Measurements from ENCODE around the gene RGS3.

Gene RGS3

DNA sequence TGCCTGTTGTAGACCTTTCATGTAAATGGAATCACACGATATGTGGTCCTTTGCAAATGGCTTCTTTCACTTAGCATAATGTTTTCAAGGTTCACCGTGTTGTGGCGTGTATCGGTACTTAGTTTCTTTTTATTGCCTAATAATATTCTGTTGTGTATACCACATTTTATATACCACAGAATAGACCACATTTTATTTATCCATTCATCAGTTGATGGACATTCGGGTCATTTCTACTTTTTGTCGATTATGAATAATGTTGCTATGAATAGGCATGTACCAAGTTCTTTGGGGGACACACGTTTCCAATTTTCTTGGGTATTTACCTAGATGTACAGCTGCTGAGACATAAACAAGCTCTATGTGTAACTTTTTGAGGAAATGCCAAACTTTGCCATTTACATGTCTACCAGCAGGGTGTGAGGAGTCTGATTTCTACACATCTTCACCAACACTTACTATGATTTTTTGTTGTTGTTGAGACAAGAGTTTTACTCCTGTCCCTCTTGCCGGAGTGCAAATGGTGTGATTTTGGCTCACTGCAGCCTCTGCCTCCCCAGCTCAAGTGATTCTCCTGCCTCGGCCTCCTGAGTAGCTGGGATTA, 144.7 kb downstream of the RGS3 start:
- DNase-seq, result no peak

GRCh38 chr9:113609562-113610318, 146.2 kb downstream of the RGS3 start:
- DNase-seq, result no peak

DNA sequence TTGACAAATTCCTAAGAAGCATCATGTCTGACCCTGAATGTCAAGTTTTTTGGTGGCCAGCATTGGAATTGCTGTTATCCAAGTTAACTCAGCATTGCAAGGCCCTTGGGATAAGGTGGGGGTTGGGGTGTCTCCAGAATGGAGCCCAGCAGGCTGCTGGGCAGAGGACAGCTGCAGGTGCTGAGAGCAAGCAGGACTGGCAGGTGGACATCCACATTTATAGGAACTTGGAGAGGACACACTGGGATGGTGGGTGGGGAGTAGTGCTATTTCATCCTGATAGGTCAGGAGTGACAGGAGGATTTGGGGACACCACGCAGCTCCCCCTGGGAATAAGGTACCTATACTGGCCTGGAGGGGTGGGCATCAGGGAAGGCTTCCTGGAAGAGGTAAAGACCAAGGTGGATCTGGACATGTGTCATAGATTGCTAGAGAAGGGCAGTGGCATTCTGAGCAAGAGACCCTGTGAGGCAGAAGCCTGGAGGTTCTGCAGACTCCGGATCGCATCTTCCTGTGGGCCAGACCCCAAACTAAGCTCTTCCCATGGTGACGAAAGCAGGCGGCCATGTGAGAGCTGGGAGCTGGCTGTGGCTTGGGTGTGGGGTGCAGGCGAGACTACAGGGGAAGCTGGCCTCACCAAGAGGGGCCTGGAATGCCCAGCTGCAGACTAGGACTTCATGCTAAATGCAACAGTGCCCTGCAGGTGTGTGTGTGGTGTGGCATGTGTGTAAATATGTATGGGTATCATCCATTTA, 148.1 kb downstream of the RGS3 start:
- no peak for DNase-seq

DNA sequence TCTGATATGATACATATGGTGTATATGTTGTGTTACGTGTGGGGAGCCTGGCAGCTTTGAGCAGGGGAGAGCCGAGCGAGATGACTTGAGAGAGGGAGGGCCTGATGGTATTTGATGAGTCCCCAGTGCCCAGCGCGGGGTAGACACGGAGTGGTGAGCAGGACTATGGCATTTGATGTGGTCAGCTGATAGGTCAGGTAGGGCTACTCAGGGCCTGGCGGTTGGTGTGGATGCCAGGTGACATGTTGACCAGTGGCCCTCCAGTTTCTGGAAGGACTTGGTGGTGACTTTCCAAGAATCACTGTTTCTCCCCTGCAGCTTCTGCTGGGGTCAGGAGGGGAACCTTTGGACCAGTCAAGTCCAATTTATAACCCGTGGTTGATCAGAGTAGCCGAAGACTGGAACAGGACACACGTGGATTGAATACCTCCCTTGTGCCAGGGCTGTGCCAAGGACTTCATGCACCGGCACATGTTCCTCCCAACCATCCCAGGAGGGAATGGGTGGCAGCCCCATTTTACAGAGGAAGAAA, 148.8 kb downstream of the RGS3 start:
- no peak for DNase-seq

DNA sequence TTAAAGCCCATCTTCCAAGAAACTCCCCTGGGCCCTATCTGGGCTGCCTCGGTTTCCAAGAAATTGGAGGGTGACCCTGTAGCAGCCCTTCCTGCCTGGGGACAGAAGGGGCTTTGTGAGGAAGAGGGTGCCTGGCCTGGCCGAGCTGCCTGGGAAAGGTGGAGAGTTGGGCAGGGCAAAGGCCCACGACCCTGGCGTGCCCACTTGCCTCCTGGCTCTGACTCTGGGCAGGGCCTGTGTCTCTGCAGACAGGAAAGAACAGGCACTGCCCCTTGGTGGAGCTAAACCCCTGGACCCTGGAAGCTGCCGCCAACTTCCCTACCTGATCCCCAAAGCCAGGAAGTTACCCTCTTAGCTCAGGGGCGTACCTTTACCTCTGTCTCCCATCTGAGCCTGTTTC, 149.3 kb downstream of the RGS3 start:
- DNase-seq, result no peak

- DNase-seq, result no peak
Observed at GRCh38 chr9:113613815-113614413, 150.4 kb downstream of the RGS3 start.

GRCh38 chr9:113614843-113615648, 151.5 kb downstream of the RGS3 start:
- DNase-seq, result no peak

DNA sequence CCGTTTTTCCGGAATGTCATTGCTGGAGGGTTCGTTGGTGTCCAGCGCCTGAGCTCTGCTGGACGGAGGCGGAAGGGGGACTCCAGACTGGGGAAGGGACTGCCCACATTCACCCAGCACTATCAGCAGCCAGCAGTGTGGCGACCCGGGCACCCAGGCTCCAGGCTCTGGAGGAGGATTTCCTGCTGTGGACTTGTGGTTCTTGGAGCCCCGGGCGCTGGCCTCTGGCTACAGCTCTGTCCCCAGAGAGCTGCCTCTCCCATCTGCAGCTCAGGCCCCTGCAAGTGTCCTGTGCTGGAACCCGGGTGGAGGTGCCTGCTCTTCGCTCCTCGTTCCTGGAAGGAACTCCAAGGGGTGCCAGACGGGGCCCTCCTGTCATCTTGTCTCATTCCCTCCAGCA, 152.6 kb downstream of the RGS3 start:
- no peak for DNase-seq

DNA sequence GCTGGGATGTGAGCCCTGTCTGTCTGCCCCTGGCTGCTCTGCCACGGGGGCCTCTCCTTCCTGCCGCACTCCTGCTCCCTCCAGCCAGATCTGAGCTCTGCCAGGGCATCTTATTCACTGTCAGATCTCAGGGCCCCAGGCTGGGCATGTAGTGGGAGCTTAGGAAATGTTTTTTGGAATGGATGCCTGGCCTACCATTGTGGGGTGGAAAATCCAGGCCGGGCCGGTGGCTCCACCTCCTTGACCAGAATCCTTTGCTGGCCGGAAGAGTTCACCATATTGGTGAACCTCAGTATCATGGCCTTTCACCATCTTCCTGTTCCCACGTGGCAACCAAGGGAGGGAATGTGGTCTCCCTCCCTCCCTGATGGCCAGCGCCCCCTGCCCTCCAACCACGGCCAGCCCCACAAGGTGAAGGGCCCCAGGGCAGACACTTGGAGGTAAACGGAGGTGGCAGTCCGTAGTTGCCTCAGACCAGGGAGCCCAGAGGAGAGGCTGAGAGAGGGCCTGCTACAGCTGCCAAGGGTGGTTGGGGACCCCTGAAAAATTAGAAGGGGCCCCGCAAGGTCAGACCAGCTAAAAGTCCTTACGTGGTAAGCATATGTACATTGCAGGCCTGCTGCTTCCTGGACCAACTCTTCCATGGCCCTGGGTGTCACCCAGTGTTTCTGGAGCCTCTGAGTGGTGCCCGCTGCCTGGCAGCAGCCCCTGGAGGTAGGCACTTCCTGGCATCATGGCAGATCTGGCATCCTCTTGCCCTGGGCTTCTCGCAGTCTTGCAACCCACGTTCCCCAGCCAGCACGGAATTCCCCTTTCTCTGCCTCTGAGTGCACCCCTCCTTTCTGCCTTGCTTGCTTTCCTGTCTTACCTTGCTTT, 153.3 kb downstream of the RGS3 start:
- no peak for DNase-seq

DNA sequence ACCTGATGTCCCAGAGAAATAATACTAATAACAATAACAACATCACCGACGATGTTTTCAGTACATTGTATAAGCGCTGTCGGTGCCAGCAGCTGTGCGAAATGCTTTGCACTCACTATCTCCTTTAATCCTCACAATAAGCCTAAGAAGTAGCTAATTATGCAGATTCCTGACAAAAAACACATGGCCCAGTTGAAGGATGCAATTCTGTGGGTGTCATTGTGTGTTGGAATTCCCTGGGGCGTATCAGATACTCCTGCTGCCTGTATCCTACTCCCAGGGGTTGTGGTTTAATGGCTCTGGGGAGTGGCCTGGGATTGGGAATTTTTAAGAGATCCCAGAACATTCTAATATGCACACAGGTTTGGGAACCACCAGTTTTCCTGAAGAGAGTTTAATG, 154.0 kb downstream of the RGS3 start:
- no peak for DNase-seq

DNA sequence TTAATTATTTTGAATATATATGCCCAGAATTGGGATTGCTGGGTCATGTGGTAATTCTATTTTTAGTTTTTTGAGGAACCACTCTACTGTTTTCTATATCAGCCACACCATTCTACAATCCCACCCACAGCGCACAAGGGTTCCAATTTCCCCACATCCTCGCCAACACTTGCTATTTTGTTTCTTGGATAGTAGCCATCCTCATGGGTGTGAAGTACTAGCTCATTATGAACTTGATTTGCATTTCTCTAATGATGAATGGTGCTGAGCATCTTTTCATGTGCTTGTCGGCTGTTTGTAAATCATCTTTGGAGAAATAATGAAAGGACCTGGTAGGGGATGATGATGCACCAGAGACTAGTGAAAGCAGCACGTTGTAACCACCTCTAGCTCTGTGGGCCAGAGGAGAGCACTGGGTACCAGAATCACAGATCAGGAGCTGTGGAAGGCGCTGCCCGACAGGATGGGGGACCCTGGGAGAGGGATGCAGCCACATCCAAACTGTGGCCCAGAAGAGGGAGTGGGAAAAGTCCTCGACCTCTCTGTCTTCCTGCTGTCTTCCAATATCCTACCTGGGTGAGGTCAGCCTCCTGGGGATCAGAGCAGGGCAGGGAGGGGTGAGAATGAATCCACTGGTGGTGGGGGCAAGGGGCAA, 155.4 kb downstream of the RGS3 start:
- DNase-seq, result no peak

DNA sequence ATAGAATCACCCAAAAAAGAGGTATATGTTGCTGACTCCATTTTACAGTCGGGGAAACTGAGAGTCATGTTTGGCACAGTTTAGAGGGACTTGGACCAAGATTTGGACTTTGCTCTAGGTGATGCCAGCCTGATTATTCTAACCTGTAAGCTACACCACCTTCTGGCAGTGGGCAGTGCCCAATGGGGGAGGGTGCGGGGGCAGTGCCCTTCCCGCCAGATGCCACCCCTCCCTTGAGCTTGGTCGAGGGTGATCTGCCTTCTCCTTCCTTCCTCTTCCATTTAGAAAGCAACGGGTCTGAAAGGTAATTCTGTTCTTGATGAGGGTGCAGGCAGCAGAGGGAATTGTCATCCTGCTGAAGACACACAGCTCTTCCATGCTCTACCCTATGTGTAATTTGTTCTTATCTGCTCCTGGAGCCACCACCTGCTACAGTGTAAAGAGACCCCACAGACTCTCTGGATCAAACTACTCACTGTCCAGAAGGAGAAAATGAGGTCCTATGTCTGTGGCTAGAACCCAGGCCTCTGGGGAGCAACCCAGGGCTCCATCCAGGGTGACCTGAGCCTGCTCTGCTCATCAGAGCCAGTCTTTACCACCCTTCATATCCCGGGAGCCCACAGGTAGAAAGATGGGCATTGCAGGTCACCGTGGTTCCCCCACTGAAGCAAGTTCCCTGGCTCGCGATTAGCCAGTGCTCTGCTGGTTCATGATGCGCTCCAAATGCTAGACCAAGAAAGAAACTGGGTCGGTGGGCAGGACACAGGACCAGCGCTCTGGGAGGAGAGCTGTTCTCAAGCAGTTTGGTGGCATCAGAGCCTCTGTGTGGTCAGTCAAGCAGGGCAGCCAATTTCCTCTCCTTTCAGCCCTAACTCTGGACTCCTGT, 156.2 kb downstream of the RGS3 start:
- DNase-seq, result no peak

- peak; percentile 65 for DNase-seq
Observed at GRCh38 chr9:113620377-113621161, 157.0 kb downstream of the RGS3 start.

DNA sequence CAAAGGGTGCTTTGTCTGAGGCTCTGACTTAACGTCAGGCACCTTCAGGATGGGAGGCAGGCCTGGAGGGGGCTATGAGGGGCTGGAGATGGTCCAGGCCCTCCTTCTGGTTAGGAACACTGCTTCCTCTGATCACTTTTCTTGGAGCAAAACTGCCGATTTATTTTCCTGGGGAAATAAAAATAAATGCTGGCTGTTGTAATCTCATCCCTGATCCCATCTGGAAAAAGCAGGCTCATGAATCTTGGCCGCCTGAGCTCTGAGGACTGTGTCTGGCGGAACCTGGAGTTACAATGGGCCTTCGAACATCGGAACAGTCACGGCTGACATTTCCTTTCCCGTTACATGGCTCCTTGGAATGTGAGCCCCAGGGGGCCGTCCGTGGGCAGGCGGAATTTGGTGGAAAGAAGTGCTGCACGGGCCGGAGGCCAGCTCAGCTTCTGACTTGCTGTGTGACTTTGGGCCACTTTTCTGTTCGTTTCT, 157.8 kb downstream of the RGS3 start:
- no peak for DNase-seq

DNA sequence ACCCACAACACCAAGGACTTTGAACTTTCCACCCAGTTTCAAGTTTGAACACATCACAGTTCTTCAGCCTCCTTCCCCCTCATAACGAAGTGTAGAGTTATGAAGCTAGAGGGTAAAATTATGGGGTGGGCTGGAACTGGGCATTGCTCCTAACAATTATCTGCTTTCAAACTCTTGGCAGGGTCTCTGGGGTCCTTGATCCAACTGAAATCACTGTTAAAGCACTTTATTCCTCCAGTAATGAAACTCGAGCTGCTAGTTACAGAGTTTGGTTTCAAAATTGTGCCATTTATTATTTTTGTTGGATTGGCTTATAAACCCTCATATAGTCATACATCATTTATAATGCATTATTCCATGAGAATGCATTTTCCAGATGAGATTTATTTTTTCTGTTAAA, 158.5 kb downstream of the RGS3 start:
- DNase-seq, result no peak

DNA sequence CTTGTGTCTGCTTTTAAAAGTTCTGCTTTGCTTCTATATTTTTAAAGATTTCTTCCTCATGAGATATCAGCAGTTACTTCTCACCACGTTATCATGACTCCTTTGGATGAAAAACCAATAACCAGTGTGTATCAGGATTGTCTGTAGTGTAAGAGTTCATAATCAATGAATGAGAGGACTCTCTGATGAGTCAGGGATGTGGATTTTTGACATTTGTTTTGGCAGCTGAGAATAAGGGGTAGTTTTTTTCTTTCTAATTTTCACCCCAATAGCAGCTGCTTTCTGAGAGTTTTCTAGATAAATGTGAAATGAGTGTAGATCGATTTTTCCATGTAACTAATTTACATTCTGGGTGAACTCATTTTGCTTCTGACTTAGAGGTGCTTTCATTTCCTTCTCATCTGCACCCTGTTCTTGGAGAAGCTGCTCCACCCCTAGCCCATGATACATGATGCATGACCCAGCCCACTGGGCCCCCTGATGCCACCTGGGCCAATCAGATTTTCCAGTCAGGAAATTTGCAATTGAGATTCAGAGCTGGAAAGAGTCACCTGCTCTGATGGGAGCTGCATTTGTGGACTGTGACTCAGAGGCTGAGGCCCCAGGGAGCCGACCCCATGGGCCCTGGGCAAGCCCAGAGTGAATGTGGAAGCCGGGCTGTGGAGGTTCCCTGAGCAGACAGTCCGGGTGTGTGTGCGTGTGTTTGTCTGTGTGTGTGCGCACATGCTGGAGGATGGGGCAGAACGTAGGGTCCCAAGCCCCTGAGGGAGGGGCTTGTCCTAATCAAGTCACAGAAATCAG, 159.3 kb downstream of the RGS3 start:
- no peak for DNase-seq

DNA sequence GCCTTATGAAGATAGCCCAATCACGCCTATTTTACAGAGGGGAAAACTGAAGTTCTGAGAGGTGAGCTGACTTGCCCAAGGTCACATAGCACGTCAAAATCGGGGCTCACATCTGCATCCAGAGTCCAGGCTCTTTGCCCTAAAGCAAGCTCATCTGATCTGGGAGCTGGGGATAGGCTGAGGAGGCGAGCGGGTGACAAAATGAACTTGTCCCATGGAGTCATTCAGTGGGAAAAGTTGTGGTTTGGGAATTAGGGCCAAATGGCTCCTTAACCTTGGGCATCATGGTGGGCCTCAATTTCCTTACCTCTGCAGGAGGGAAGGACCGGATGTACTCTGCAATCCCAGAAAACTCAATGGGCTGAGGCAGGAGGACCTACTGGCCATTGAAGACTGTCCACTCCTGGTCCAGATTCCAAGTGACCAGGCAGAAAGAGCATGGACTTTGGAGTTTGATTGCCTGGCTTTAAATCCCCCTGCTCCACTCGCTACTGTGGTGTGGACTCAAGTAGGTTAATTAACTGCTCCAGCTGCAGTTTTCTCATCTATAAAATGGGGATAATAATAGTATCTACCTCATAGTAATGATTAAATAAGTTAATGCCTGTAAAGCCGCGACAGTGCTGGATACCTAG, 160.4 kb downstream of the RGS3 start:
- no peak for DNase-seq

- no peak for DNase-seq
Observed at GRCh38 chr9:113624721-113625120, 161.2 kb downstream of the RGS3 start.
